SW 1271 (cell line): ENCODE results near the gene C1orf122.

Source experiments
- DNase-seq, 2 experiments: peaks; one replicate each; lab custom pipeline; 2025; lab: John Stamatoyannopoulos, UW

The C1orf122 gene

DNA sequence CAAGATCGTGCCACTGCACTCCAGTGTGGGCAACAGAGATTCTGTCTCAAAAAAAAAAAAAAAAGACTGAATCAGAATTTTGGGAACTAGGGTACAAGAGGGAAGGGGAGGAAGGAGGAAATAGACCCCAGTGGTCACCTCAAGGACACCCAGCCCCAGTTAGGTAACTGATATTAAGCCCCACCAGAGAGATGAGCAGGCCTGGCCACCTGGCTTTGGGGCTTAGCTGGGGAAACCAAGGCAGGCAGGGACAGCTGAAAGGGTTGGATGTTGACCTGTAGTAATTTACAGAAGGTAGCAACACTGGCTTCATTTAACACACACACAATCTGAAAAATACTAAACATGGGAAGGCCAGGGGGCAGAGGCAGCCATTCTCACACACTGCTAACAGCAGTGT, 5.2 kb upstream of the C1orf122 start:
- DNase-seq: no peak

DNA sequence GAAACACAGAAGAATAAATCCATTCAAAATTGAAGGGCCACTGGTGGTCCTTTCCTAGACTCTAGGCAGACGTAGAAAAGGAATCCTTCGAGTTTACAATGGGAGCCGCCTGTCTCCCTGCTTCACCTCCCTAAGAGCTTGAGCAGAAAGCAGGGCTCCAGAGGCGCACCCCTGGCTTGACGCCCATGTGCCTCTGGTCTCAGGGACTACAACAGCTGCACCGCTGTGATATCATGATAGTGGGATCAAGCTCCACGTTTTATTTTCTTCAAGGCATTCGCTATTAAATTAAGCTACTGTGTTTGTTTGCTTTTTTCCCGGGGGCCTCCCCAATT, 403 bp upstream of the C1orf122 start:
- no peak for DNase-seq

DNA sequence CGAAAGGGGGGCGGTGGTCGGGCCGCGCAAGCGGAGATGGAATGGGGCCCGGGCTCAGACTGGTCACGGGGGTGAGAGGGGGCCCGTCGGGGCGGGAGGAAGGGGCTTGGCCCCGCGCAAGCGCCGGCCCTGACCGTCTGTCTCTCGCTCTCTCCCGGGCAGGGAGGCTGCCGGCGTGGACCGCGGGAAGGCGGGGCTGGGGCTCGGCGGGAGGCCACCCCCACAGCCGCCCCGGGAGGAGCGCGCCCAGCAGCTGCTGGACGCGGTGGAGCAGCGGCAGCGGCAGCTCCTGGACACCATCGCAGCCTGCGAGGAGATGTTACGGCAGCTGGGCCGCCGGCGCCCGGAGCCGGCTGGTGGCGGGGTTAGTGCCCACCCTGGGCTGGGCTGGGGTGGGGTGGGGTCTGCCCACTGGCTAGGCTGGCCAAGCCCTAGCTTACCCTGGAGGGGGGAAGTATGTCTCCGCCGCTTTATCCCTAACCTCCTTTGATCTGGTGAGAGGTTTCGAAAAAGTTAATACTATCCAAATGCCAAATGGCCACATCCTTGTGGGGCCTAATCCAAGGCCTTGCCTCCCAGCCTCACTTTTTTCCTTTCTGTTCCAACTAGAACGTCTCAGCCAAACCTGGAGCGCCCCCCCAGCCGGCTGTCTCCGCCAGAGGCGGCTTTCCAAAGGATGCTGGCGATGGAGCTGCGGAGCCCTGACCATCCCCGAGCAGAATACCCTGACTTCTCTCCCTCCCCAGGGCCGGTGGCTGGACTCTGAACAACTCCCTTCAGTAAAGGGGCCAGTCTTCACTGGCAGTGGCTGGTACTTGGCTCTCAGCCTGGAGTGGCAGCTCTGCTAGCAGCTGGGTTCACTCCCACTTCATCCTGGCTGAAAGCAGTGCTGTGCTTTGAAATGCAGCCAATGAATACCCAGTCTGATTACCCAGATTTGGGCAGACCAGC, 1.1 kb downstream of the C1orf122 start:
- peak; percentile 27 to 69 for DNase-seq

- no peak for DNase-seq
These were observed 2.4 kb downstream of the C1orf122 start for GRCh38 chr1:37809942-37810341.

- DNase-seq: peak; percentile 40 to 79
These were observed 3.6 kb downstream of the C1orf122 start for GRCh38 chr1:37811027-37811655.

DNA sequence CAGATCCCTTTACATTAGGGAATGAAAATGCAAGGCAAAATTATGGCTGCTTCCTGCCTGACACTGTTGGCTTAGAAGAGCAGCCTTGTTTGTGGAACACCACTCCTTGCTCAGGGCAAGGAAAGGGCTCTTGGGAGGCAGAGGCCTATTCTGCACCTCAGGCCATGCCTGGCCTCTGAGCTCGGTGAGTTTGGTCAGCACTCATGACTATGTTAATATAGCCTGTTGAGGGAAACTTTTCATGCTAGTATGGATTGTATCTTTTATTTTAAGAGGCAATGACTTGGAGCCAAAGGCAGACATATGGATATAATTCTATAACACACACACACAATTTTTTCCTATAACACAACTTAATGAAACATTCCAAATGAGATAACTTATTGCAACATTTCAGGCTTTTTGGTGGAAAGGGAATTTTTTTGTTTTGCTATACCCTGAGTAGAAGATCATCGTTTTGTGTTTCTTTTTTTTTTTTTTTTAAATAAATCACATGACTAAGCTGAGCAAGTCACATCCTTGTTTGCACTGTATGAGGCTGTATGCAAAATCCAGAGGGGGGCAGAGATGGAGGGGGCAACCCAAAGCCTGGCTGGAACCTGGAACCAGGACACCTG, 6.0 kb downstream of the C1orf122 start:
- DNase-seq: no peak

DNA sequence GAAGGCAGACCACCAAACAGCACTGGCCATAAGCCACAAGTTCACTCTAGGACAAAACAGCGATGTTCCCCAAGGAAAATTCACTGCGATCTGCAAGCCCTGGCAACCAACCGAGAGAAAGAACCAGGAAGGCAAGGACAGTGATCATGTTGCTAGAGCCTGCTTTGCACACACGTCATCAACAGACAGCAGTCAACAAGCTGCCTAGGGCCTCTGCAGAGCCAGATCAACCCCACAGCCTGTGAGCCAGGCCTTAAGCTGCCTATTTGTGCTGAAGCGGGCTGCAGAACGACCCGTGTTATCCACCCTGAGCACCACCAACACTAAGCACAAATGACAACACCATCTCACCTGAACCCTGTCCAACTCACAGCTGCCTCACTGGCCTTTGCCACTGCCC, 6.7 kb downstream of the C1orf122 start:
- no peak for DNase-seq

DNA sequence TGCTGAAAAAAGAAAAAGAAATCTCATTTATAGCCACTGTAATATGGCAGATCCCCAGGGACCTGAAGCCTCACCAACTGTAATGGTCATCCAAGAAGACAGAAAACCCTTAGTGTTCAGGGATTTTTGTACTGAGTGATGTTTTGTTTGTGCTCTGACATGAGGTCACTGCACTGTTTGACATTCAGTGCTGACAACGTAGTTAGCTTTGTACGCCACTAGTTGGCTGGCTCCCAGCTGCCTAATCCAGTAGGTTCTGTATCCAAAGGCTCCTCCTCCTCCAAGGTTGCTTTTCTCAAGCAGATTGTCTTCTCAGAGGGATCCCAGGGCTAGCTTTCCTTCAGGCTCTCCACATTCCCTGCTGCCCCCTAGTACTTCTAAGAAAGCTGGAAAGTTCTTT, 9.9 kb downstream of the C1orf122 start:
- no peak for DNase-seq

DNA sequence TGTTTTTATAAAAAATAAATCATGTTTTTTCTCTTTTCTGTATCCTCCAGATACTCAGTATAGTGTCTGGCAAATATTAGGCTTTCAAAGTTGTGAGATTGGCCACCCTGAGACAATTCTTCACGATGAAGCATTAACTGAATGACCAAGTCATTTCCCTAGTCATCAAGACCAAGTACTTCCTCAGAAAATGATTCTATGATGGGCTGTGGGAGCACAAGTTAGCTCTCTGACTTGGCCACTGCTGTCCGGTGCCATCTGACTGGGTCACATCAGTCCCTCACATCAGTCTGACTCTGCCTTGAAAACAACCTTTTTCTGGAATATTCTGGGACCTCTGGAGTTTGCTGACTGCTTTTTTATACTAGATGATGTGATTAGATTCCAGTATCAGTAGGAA, 13.9 kb downstream of the C1orf122 start:
- no peak for DNase-seq

DNA sequence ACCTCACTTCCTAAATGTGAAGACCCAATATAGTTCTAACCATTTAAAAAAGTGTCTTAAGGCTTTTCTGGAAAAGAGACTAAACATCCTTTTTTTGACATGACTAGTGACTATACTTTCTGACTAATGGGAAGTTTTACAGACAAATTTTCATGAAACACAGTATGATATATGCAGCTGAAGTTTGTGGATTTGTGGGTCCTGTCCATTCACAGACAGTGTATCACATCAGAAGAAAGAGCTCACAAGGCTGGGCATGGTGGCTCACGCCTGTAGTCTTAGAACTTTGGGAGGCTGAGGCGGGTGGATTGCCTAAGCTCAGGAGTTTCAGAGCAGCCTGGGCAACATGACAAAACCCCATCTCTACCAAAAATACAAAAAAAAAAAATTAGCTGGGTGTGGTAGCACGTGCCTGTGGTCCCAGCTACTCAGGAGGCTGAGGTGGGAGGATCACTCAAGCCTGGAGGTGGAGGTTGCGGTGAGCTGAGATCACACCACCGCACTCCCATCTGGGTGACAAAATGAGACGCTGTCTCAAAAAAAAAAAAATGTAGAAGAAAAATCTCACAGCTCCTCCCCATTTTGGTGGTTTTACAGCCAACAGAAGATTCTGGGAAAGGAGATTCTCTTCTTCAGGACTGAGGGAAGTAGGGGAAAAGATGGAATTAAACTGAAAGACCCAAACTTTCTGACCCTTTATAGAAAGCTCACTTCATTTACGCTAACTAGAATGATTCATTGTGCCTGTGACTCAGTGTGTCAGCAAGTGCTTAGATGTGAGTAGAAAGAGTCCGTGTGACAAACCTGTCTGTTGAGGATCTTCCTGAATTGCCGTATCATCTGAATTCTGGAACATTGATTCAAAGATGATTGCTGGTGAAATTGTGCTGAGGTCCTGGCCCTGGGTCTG, 15.6 kb downstream of the C1orf122 start:
- DNase-seq: no peak

GRCh38 chr1:37824001-37824400, 16.4 kb downstream of the C1orf122 start:
- DNase-seq: no peak

- DNase-seq: no peak
These were observed 17.9 kb downstream of the C1orf122 start for GRCh38 chr1:37825506-37825905.

DNA sequence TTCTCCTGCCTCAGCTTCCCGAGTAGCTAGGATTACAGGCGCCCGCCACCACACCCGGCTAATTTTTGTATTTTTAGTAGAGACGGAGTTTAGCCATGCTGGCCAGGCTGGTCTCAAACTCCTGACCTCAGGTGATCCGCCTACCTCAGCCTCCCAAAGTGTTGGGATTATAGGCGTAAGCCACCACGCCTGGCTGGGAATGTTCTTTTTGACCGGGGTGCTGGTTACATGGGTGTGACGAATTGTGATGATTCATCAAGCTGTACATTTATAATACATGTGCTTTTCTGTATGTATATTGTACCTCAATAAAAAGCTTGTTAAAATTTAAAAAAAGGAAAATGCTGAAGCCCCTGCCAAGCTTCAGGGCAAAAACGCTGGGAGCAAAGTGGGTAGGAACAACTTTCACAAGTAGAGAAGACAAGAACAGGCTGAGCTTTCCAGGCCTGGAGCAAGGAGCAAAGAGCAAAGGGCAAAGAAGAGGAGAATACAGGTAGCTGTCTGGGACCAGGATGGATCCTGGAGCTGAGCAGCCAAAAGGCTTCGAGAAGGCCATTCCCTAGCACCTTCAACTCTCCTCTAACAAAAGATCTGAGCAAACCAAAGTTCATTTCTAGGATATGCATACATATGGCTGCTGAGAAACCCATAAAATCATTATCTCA, 21.0 kb downstream of the C1orf122 start:
- DNase-seq: no peak

DNA sequence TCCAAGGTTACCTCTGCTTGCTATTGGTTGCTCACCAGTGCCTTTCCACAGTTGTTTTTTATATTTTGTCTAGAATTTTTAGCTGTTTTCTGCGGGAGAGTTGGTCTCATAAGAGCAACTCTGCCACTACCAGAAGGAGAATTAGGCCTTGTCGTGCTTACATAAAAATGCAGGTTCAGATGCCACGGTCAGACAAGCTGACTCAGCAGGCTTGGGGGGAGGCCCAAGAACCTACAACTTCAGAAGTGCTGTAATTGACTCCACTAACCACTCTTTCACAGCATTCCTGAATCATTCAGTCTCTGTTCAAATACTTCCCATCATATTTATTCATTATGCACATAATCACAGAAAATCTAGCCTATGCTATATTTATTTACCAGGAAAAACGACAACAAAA, 23.5 kb downstream of the C1orf122 start:
- no peak for DNase-seq

GRCh38 chr1:37831809-37832208, 24.2 kb downstream of the C1orf122 start:
- DNase-seq: no peak

GRCh38 chr1:37836788-37837187, 29.2 kb downstream of the C1orf122 start:
- no peak for DNase-seq

DNA sequence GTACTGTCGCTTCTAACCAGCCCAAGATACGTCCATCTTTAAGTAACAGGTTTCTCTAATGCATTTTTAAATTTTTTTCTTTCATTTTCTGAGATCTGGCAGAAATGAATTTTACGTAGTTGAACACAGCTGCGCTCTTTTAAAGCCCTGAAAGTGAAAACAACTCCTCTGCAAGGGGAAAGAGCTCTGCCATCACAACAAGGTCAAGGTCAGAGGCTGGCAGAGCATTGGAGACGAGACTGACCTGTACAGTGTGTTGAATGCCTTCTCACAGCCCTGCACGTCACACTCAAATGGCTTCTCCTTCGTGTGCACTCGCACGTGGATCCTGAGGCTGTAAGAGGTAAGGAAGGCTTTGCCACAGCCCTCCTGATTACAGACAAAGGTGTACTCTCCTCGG, 32.1 kb downstream of the C1orf122 start:
- DNase-seq: no peak

DNA sequence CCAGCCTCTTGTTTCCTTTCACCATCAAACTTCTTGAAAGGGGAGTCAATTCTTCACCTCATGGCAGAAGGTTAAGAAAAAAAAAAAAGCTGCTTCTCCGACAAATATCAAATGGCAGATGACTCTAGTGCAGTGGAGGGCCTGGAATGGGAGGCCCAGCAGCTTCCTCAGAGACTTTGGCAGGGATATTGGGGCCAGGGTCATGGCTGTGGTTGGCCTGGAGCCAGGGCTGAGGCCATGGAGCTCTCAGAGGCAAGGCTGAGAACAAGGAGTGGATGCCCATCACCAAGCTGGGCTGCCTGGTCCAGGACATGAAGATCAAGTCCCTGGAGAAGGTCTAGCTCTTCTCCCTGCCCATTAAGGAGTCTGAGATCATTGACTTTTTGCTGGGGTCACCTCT, 33.1 kb downstream of the C1orf122 start:
- DNase-seq: no peak

- DNase-seq: no peak
These were observed 34.1 kb downstream of the C1orf122 start for GRCh38 chr1:37841652-37842051.

DNA sequence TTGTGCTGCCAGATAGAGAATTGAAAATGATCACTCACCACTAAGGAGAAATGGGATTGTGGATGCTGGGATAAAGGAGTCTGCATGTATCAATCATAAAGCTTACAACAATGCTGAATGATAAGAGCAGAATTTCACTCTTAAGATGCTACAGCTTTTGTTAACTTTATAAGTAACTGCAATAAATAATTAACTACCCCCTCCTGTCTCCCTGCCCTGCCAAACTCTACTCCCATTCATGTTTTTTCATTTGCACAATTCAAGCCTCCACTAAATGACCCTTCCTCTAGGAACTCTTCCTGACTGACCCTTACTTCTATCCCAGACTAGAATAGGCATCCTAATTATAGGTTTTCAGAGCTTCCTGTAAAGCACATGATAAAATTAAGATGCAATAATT, 36.9 kb downstream of the C1orf122 start:
- no peak for DNase-seq

GRCh38 chr1:37845049-37845646, 37.6 kb downstream of the C1orf122 start:
- no peak for DNase-seq
